Gastrocnemius medialis (tissue), 4 donors: Measurements from ENCODE around the gene MCOLN1. TPM values are rescaled to one million over a fixed set of nuclear protein-coding genes. Genes with fewer than 3 reads are reported as not detected.

Experiments
- ATAC-seq, 2 donors: fragments of 150-250 bp; one replicate each; pipeline ENCODE4 v1.9.1; 2016
- DNase-seq, 2 donors: peaks; one replicate each; pipeline ENCODE4 v3.0.0-alpha.2; 2019
- H3K27ac ChIP-seq, 4 donors: fragments of 200-600 bp; sonication (generic); 1 replicate in 1 of 4; 2 replicates in 3 of 4; pipeline ENCODE4 v1.5.1; 2016 to 2018; ENCODE audit warnings: mild to moderate bottlenecking in 2 of 4, moderate library complexity in 1 of 4
- H3K27me3 ChIP-seq, 3 donors: fragments of 200-600 bp; sonication (generic) in 2 of 3; 1 replicate in 1 of 3; 2 replicates in 2 of 3; pipeline versions ENCODE4 v1.5.1 to v1.6.0; 2016 to 2019; ENCODE audit warnings: mild to moderate bottlenecking in 1 of 3, moderate library complexity in 1 of 3
- H3K36me3 ChIP-seq, 2 donors: fragments of 200-600 bp; sonication (generic) in 1 of 2; one replicate each; pipeline ENCODE4 v1.5.1; 2017 to 2018
- H3K4me1 ChIP-seq, 2 donors: fragments of 200-600 bp; sonication (generic) in 1 of 2; one replicate each; pipeline ENCODE4 v1.5.1; 2016 to 2017; ENCODE audit warnings: mild to moderate bottlenecking in 2 of 2
- H3K4me3 ChIP-seq, 4 donors: fragments of 200-600 bp; sonication (generic) in 3 of 4; 1 replicate in 1 of 4; 2 replicates in 3 of 4; pipeline ENCODE4 v1.5.1; 2016 to 2019; ENCODE audit warnings: mild to moderate bottlenecking in 2 of 4
- H3K9me3 ChIP-seq, 3 donors: fragments of 200-600 bp; sonication (generic) in 2 of 3; 1 replicate in 1 of 3; 2 replicates in 2 of 3; pipeline ENCODE4 v1.5.1; 2016 to 2019
- POLR2A ChIP-seq, 2 donors: fragments of 450-650 bp; IDR thresholded peaks; one replicate each; pipeline ENCODE4 v1.6.1; 2017; ENCODE audit warnings: antibody characterized with exemption in 2 of 2, mild to moderate bottlenecking in 2 of 2, moderate library complexity in 2 of 2
- in situ Hi-C, 4 donors: fragments of 200-750 bp; cut with MboI; loops; one replicate each; pipeline versions ENCODE4 v1.15.0 to v1.8.0; 2017; ENCODE audit warnings: low sequenced_read_pairs in 4 of 4
- intact Hi-C: fragments of 100-400 bp; cut with DNase I; formaldehyde crosslinking; loops from one replicate; pipeline ENCODE4 v1.15.1; 2023; ENCODE audit warnings: low total_unique reads
- total RNA-seq, 4 donors: library from RNA; depleted of rRNA; stranded (reverse); fragments of >200 nt; gene quantifications; one replicate each; pipeline versions ENCODE4 v1.1.0 to v1.2.3, GENCODE V29; 2016
- TF ChIP-seq, protein P1 (sequence below), 5 experiments: fragments of 450-650 bp in 3 of 5; fragments of 200-600 bp in 2 of 5; sonication (generic) in 2 of 5; IDR thresholded peaks in 4 of 5; conservative IDR thresholded peaks in 1 of 5; 1 replicate in 4 of 5; 2 replicates in 1 of 5; pipeline ENCODE4 v1.5.1; 2016 to 2019; ENCODE audit warnings: antibody characterized with exemption in 5 of 5, mild to moderate bottlenecking in 3 of 5, moderate library complexity in 3 of 5

The MCOLN1 gene
- total RNA-seq, 4 donors from 2014 or later = 9.2 to 13.6 (median 11.5) TPM

DNA sequence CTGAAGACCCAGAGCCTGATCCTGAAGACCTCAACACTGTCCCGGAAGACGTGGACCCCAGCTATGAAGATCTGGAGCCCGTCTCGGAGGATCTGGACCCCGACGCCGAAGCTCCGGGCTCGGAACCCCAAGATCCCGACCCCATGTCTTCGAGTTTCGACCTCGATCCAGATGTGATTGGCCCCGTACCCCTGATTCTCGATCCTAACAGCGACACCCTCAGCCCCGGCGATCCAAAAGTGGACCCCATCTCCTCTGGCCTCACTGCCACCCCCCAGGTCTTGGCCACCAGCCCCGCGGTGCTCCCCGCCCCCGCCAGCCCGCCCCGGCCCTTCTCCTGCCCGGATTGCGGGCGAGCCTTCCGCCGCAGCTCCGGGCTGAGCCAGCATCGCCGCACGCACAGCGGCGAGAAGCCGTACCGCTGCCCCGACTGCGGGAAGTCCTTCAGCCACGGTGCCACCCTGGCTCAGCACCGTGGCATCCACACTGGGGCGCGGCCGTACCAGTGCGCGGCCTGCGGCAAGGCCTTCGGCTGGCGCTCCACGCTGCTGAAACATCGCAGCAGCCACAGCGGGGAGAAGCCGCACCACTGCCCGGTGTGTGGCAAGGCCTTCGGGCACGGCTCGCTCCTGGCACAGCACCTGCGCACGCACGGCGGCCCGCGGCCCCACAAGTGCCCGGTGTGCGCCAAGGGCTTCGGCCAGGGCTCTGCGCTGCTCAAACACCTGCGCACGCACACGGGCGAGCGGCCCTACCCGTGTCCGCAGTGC is 2.9 kb upstream of the MCOLN1 start:
- ATAC-seq (no peak), DNase-seq (no peak)
- TF ChIP-seq, protein P1, sequence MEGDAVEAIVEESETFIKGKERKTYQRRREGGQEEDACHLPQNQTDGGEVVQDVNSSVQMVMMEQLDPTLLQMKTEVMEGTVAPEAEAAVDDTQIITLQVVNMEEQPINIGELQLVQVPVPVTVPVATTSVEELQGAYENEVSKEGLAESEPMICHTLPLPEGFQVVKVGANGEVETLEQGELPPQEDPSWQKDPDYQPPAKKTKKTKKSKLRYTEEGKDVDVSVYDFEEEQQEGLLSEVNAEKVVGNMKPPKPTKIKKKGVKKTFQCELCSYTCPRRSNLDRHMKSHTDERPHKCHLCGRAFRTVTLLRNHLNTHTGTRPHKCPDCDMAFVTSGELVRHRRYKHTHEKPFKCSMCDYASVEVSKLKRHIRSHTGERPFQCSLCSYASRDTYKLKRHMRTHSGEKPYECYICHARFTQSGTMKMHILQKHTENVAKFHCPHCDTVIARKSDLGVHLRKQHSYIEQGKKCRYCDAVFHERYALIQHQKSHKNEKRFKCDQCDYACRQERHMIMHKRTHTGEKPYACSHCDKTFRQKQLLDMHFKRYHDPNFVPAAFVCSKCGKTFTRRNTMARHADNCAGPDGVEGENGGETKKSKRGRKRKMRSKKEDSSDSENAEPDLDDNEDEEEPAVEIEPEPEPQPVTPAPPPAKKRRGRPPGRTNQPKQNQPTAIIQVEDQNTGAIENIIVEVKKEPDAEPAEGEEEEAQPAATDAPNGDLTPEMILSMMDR (IDR thresholded peaks at IDR 0.05 in 4 of 5, conservative IDR thresholded peaks at IDR 0.05 in 1 of 5) = no peak
- no peak for TF ChIP-seq POLR2A (IDR thresholded peaks at IDR 0.05)
- Histone ChIP-seq H3K36me3 (no peaks in the 10 kb centered on the region), H3K4me1 (peaks cover 24 to 33% of the 10 kb centered on the region in 2 donors), H3K4me3 (no peak overlapping the region), H3K27me3 (no peaks in the 10 kb centered on the region), H3K27ac (no peak overlapping the region), H3K9me3 (no peaks in the 10 kb centered on the region)
- in situ Hi-C loops = no loop called here
- intact Hi-C loops = no loop called here

DNA sequence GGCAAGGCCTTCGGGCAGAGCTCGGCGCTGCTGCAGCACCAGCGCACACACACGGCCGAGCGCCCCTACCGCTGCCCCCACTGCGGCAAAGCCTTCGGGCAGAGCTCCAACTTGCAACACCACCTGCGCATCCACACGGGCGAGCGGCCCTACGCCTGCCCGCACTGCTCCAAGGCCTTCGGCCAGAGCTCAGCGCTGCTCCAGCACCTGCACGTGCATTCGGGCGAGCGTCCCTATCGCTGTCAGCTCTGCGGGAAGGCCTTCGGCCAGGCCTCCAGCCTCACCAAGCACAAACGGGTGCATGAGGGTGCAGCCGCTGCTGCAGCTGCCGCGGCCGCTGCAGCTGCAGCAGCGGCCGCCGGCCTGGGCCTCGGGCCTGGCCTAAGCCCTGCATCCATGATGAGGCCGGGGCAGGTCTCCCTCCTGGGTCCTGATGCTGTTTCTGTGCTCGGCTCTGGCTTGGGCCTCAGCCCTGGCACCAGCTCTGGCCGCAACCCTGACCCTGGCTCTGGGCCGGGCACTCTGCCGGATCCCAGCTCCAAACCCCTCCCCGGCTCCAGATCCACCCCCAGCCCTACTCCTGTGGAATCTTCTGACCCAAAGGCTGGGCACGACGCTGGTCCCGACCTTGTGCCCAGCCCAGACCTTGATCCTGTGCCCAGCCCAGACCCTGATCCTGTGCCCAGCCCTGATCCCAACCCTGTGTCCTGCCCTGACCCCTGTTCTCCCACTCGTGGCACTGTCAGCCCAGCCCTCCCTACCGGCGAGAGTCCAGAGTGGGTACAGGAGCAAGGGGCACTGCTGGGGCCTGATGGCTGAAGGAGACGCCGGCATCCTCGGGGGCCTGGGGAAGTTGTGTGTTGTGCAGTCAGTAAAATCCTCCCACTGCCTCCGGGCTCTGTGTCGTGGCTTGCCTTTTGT is 2.0 kb upstream of the MCOLN1 start:
- H3K36me3 ChIP-seq = peaks cover 0 to 8% of the 10 kb centered on the region in 2 donors

DNA sequence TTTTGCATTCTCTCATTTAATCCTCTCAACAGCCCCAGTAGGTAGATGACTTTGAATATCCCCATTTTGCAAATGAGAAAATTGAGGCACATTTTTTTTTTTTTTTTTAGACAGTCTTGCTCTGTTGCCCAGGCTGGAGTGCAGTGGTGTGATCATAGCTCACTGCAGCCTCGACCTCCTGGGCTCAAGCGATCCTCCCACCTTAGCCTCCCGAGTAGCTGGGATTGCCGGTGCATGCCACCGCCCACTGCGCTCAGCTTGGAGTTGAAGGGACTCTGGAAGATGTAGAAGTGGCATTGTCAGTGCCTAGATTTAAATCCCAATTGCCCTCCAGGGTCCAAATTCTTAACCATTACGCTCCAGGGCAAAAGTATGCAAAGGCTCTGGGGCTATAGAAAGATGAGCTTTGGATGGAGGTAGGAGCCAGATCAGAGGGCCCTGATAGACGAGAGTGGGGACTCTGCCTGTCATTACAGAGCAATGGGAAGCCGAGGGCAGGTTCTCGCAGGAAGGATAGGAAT is 813 bp upstream of the MCOLN1 start:
- ATAC-seq = no peak
- no peaks in the 10 kb centered on the region for H3K27me3 ChIP-seq
- H3K36me3 ChIP-seq = peaks cover 0 to 19% of the 10 kb centered on the region in 2 donors
- peak overlapping the region; percentile 67 to 95 (median 85) for H3K4me3 ChIP-seq
- H3K27ac ChIP-seq = peak overlapping the region; percentile 45 to 84 (median 62)
- DNase-seq = no peak
- TF ChIP-seq, protein P1 (IDR thresholded peaks at IDR 0.05 in 4 of 5, conservative IDR thresholded peaks at IDR 0.05 in 1 of 5) = no peak
- no peak for TF ChIP-seq POLR2A (IDR thresholded peaks at IDR 0.05)
- intact Hi-C loops = loop anchor here (1.0 to 2.0 kb wide), 4 partner anchors 13 to 422 kb away; partner anchors contain the start of genes PET100, PEX11G and XAB2
- H3K4me1 ChIP-seq = peaks cover 21 to 26% of the 10 kb centered on the region in 2 donors
- no peaks in the 10 kb centered on the region for H3K9me3 ChIP-seq
- in situ Hi-C loops = no loop called here

More for the DNA sequence above, 2.0 kb upstream of the MCOLN1 start:
- ATAC-seq = no peak
- Histone ChIP-seq H3K27me3 (no peaks in the 10 kb centered on the region), H3K4me1 (peaks cover 24 to 31% of the 10 kb centered on the region in 2 donors), H3K27ac (peak overlapping the region in 1 of 4 donors; percentile 18), H3K9me3 (no peaks in the 10 kb centered on the region), H3K4me3 (no peak overlapping the region)
- intact Hi-C loops = no loop called here
- no peak for DNase-seq
- in situ Hi-C loops = no loop called here
- TF ChIP-seq, protein P1 (IDR thresholded peaks at IDR 0.05 in 4 of 5, conservative IDR thresholded peaks at IDR 0.05 in 1 of 5) = no peak
- TF ChIP-seq POLR2A (IDR thresholded peaks at IDR 0.05) = no peak

DNA sequence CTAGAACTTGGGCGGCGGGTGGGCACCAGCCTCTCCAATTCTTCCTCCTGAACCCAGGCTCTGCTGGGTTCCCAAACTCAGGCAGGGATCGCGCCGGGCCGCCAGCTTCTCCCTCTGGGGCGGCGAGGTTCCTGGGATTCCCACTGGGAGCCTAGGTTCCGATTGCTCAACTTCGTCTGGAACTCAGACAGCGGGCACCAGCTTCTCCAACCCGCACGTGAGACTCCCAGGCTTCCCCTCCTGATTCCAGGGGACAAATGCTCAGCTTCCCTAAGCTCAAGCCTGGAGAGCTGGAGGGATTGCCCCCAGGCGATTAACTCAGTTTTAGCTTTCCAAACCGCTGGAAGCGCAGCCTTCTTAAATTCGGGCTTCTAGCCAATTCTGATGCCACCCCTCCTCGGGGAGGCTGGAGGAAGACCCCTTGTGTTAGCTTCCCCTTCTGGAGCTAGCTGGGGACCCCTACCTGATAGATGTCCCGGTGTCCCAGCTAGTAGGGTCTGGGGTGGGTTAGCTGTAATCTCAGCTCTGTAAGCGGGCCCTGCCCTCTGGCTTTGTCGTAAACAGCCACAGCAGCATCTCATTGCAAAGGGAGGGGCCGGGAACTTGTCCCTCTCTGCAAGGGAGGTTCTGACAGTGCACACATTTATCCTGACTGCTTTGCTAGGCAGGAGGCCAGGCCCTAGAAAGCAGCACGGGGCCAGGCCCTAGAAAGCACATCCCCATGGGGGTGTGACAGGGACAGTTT is 671 bp downstream of the MCOLN1 start:
- H3K27ac ChIP-seq = peak overlapping the region; percentile 32 to 84 (median 70)
- in situ Hi-C loops = no loop called here
- peak in 1 of 2 donors; percentile 3 for ATAC-seq

More for the DNA sequence above, 671 bp downstream of the MCOLN1 start:
- DNase-seq = no peak
- intact Hi-C loops = loop anchor here (1.0 to 2.0 kb wide), 4 partner anchors 11 to 424 kb away; partner anchors contain the start of genes PET100, PEX11G and XAB2
- TF ChIP-seq, protein P1 (IDR thresholded peaks at IDR 0.05 in 4 of 5, conservative IDR thresholded peaks at IDR 0.05 in 1 of 5) = no peak
- peak in 1 of 2 donors; percentile 4 for TF ChIP-seq POLR2A (IDR thresholded peaks at IDR 0.05)
- Histone ChIP-seq H3K27me3 (no peaks in the 10 kb centered on the region), H3K4me1 (peaks cover 15 to 19% of the 10 kb centered on the region in 2 donors), H3K36me3 (peaks cover 0 to 29% of the 10 kb centered on the region in 2 donors), H3K9me3 (no peaks in the 10 kb centered on the region), H3K4me3 (peak overlapping the region; percentile 67 to 95 (median 85))
